Testis (tissue), 2 donors: ENCODE results near the gene CKM.

Source experiments
- CTCF ChIP-seq, 3 experiments: fragments of 450-650 bp in 2 of 3; fragments of 200-600 bp in 1 of 3; sonication (generic) in 1 of 3; IDR thresholded peaks; one replicate each; pipeline ENCODE4 v1.5.1; 2016 to 2019; ENCODE audit warnings: antibody characterized with exemption in 3 of 3, mild to moderate bottlenecking in 2 of 3, moderate library complexity in 1 of 3
- POLR2A ChIP-seq: fragments of 450-650 bp; IDR thresholded peaks from one replicate; pipeline ENCODE4 v1.6.1; 2017; ENCODE audit warnings: antibody characterized with exemption, mild to moderate bottlenecking, moderate library complexity

GRCh38 chr19:45358213-45358792 lies 35.6 kb upstream of the CKM start:
- TF ChIP-seq CTCF (IDR thresholded peaks at IDR 0.05) (no peak), POLR2A (no peak)
